Trophoblast cell (in vitro differentiated cells and primary cell): ENCODE data around the gene STARD4.

Source experiments
- DNase-seq, 2 donors: peaks; one replicate each; pipeline ENCODE4 v3.0.0-alpha.2; 2016
- H2AFZ ChIP-seq: 2 replicates; pipeline ENCODE4 v1.6.1; 2013; ENCODE audit warnings: low read length, moderate library complexity, mild to moderate bottlenecking; ENCODE audit not compliant: insufficient read depth, poor library complexity
- H2AK5ac ChIP-seq: 2 replicates; pipeline ENCODE4 v1.6.1; 2013; ENCODE audit warnings: mild to moderate bottlenecking, low read length
- H2BK120ac ChIP-seq: 2 replicates; pipeline ENCODE4 v1.6.1; 2013; ENCODE audit warnings: low read length, mild to moderate bottlenecking, moderate library complexity; ENCODE audit not compliant: insufficient read depth, poor library complexity
- H2BK12ac ChIP-seq: 2 replicates; pipeline ENCODE4 v1.6.1; 2013; ENCODE audit warnings: mild to moderate bottlenecking, low read length, moderate library complexity
- H2BK5ac ChIP-seq: 2 replicates; pipeline ENCODE4 v1.6.1; 2013; ENCODE audit warnings: low read length, low read depth, moderate library complexity, mild to moderate bottlenecking; ENCODE audit not compliant: poor library complexity
- H3K14ac ChIP-seq: 2 replicates; pipeline ENCODE4 v1.6.1; 2013; ENCODE audit warnings: mild to moderate bottlenecking, low read length
- H3K18ac ChIP-seq: 2 replicates; pipeline ENCODE4 v1.6.1; 2013; ENCODE audit warnings: mild to moderate bottlenecking, low read length
- H3K23ac ChIP-seq: 2 replicates; pipeline ENCODE4 v1.6.1; 2013; ENCODE audit warnings: low read length
- H3K27ac ChIP-seq: 2 replicates; pipeline ENCODE4 v1.5.1; 2013; ENCODE audit warnings: low read depth, mild to moderate bottlenecking, inconsistent platforms, low read length, moderate library complexity
- H3K27me3 ChIP-seq: 2 replicates; pipeline ENCODE4 v1.6.1; 2013; ENCODE audit warnings: inconsistent platforms, mild to moderate bottlenecking, low read length, moderate library complexity; ENCODE audit not compliant: insufficient read depth
- H3K36me3 ChIP-seq, 2 experiments: 1 replicate in 1 of 2; 2 replicates in 1 of 2; pipeline ENCODE4 v1.6.1; 2013; ENCODE audit warnings: low read length in 2 of 2, mild to moderate bottlenecking in 2 of 2, moderate library complexity in 1 of 2; ENCODE audit not compliant: insufficient read depth in 2 of 2, control insufficient read depth in 1 of 2
- H3K4ac ChIP-seq: 2 replicates; pipeline ENCODE4 v1.6.1; 2013; ENCODE audit warnings: low read depth, mild to moderate bottlenecking, low read length, moderate library complexity
- H3K4me1 ChIP-seq, 2 experiments: 1 replicate in 1 of 2; 2 replicates in 1 of 2; pipeline ENCODE4 v1.6.1; 2013; ENCODE audit warnings: low read length in 2 of 2, mild to moderate bottlenecking in 2 of 2, moderate library complexity in 1 of 2; ENCODE audit not compliant: insufficient read depth in 2 of 2, control insufficient read depth in 1 of 2
- H3K4me2 ChIP-seq: 2 replicates; pipeline ENCODE4 v1.6.1; 2013; ENCODE audit warnings: inconsistent platforms, mild to moderate bottlenecking, low read length, moderate library complexity
- H3K4me3 ChIP-seq: 2 replicates; pipeline ENCODE4 v1.5.1; 2013; ENCODE audit warnings: mild to moderate bottlenecking, low read depth, low read length, inconsistent platforms
- H3K79me1 ChIP-seq: one replicate; pipeline ENCODE4 v1.6.1; 2013; ENCODE audit warnings: low read length
- H3K79me2 ChIP-seq: 2 replicates; pipeline ENCODE4 v1.6.1; 2013; ENCODE audit warnings: low read length, mild to moderate bottlenecking; ENCODE audit not compliant: control insufficient read depth, insufficient read depth, poor library complexity
- H3K9ac ChIP-seq: 2 replicates; pipeline ENCODE4 v1.6.1; 2013; ENCODE audit warnings: mild to moderate bottlenecking, low read length
- H3K9me3 ChIP-seq: 2 replicates; pipeline ENCODE4 v1.6.1; 2013; ENCODE audit warnings: low read depth, mild to moderate bottlenecking, control low read depth, inconsistent platforms, low read length; ENCODE audit not compliant: insufficient read depth
- H4K12ac ChIP-seq: 2 replicates; pipeline ENCODE4 v1.6.1; 2013; ENCODE audit warnings: low read depth, mild to moderate bottlenecking, low read length, moderate library complexity
- H4K8ac ChIP-seq: 2 replicates; pipeline ENCODE4 v1.6.1; 2013; ENCODE audit warnings: low read depth, mild to moderate bottlenecking, low read length, moderate library complexity
- H4K91ac ChIP-seq: one replicate; pipeline ENCODE4 v1.6.1; 2013; ENCODE audit warnings: low read depth, mild to moderate bottlenecking, low read length, moderate library complexity
- WGBS: extraction: QIAGEN DNeasy Blood & Tissue Kit; methylation state at CpG from one replicate; pipeline ENCODE4 v1.1.7; 2013; ENCODE audit warnings: missing lambda C conversion rate; ENCODE audit not compliant: insufficient read length, insufficient coverage; ENCODE audit errors: extremely low coverage; 5-methylcytosine and 5-hydroxymethylcytosine counted together

Gene STARD4

DNA sequence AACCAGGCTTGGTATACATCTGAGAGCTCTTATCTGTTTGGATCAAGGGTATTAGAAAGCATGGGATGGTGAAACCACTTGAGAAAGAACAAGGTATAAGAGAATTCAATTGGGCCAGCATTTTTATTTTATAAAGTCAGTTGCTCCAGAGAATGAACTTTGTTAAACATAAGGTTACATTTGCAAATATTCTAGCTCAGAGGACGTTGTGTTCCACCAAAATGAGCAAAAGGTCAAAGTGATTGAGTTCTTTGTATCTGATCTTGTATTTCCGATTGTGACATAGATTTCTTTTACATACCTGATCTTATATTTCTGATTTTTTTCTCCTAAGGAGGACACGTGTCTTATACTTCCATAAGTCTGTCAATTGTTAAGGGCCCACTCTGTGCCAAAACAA lies 8.6 kb upstream of the STARD4 start:
- Histone ChIP-seq H3K9me3 (no peaks in the 10 kb centered on the region), H3K79me2 (no peaks in the 10 kb centered on the region), H4K12ac (no peak overlapping the region), H2BK12ac (no peak overlapping the region), H2AK5ac (no peak overlapping the region), H3K4me3 (no peak overlapping the region), H4K91ac (no peak overlapping the region), H2AFZ (no peak overlapping the region), H2BK5ac (no peak overlapping the region), H3K18ac (no peak overlapping the region), H3K4ac (no peak overlapping the region), H3K27ac (no peak overlapping the region), H2BK120ac (no peak overlapping the region), H3K23ac (no peak overlapping the region), H3K4me2 (no peak overlapping the region), H3K4me1 (peaks cover 0 to 4% of the 10 kb centered on the region in 2 experiments), H3K36me3 (peaks cover 0 to 3% of the 10 kb centered on the region in 2 experiments), H3K27me3 (no peaks in the 10 kb centered on the region), H3K14ac (no peak overlapping the region), H4K8ac (no peak overlapping the region), H3K79me1 (no peaks in the 10 kb centered on the region), H3K9ac (no peak overlapping the region)
- no peak for DNase-seq
- WGBS: no CpG with 5 or more reads among the region's 3 CpGs

DNA sequence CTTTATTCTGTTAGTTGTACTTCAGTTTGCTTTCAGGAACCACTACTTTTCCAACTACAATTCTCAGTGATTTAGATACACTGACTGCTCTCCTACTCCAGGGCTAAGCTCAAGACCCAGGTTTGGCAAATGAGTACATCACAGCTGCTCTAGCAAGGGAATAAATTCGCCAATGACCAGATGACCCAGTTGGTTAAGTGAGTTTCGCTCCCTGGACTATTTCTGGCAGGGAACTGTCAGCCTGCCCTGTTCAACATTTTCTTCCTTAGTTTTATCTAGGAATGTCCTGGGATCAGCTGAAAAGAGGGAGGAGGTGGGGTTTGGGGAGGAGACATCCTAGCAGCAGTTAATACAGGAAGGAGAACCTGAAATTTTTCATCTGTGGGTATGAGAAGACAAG lies 6.4 kb upstream of the STARD4 start:
- no peak overlapping the region for H2BK5ac ChIP-seq
- H3K23ac ChIP-seq: no peak overlapping the region
- no peak for DNase-seq
- no peak overlapping the region for H2AFZ ChIP-seq
- no peak overlapping the region for H3K18ac ChIP-seq
- H3K4me1 ChIP-seq: peaks cover 0 to 4% of the 10 kb centered on the region in 2 experiments
- peaks cover 0 to 3% of the 10 kb centered on the region in 2 experiments for H3K36me3 ChIP-seq
- no peaks in the 10 kb centered on the region for H3K9me3 ChIP-seq
- no peak overlapping the region for H3K9ac ChIP-seq
- no peak overlapping the region for H4K8ac ChIP-seq
- no peak overlapping the region for H4K12ac ChIP-seq
- no peak overlapping the region for H2BK12ac ChIP-seq
- H3K27ac ChIP-seq: no peak overlapping the region
- WGBS: no CpG with 5 or more reads among the region's 2 CpGs
- H3K14ac ChIP-seq: no peak overlapping the region
- H2AK5ac ChIP-seq: no peak overlapping the region
- H4K91ac ChIP-seq: no peak overlapping the region
- H3K27me3 ChIP-seq: no peaks in the 10 kb centered on the region
- H2BK120ac ChIP-seq: no peak overlapping the region
- no peaks in the 10 kb centered on the region for H3K79me1 ChIP-seq
- no peaks in the 10 kb centered on the region for H3K79me2 ChIP-seq
- no peak overlapping the region for H3K4me2 ChIP-seq
- no peak overlapping the region for H3K4ac ChIP-seq
- H3K4me3 ChIP-seq: no peak overlapping the region

DNA sequence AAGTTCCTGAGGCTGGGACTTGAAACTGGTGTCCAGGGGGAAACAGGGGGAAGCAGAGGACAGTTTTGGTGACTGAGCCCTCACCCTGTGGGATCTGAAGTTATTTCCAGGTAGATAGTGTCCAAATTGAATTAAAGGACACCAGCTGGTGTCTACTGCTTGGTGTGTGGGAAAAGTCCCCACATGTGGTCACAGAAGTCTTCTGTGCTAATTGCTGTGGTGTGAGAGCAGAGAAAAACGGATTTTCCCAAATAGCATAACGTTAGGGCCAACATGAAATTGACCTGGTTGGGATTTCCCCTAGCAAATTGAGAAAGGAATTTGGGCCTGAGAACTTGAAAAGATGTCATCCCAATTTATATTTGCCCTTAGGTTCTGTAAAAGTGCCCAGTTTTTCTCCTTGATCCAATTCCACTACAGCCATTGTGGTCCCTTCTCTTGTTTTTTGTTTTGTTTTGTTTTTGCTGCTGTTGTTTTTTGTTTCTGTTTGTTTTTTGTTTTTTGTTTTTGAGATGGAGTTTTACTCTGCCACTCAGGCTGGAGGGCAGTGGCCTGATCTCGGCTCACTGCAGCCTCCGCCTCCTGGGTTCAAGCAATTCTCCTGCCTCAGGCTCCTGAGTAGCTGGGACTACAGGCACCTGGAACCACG lies 5.6 kb upstream of the STARD4 start:
- Histone ChIP-seq H4K91ac (peak overlapping the region; percentile 14), H2AK5ac (no peak overlapping the region), H2BK5ac (no peak overlapping the region), H4K12ac (no peak overlapping the region), H2AFZ (no peak overlapping the region), H3K79me2 (peaks cover under 1% of the 10 kb centered on the region), H2BK12ac (peak overlapping the region; percentile 49), H3K27ac (no peak overlapping the region), H3K14ac (no peak overlapping the region), H3K9ac (no peak overlapping the region), H3K23ac (no peak overlapping the region), H4K8ac (no peak overlapping the region), H3K4me1 (peaks cover 3 to 4% of the 10 kb centered on the region in 2 experiments), H3K9me3 (no peaks in the 10 kb centered on the region), H3K27me3 (no peaks in the 10 kb centered on the region), H3K36me3 (peaks cover 0 to 3% of the 10 kb centered on the region in 2 experiments), H2BK120ac (no peak overlapping the region), H3K4me2 (no peak overlapping the region), H3K4ac (no peak overlapping the region), H3K79me1 (peaks cover 2% of the 10 kb centered on the region), H3K4me3 (no peak overlapping the region), H3K18ac (no peak overlapping the region)
- DNase-seq: no peak
- no CpG with 5 or more reads among the region's 5 CpGs for WGBS

DNA sequence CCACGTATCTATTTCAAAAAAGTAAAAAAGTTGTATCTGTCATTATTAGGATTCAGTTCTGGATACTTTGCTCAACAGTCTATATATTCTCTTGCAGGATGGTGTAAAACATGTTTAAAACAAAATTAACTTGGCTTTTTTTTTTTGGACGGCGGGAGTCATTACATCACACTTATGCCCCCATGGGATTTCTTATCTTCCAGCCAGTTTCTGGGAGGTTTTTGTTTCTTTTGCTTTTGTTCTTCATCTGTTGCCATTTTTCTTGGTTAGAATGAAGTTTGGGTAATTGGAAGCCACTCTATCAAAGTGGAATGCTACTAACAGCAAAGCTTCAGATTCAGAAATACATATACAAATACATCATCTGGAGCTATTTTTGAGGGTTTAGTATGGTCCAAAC lies 1.8 kb upstream of the STARD4 start:
- H3K4me3 ChIP-seq: no peak overlapping the region
- no peak overlapping the region for H3K14ac ChIP-seq
- no peak overlapping the region for H4K8ac ChIP-seq
- no peak overlapping the region for H4K12ac ChIP-seq
- no CpG with 5 or more reads among the region's 3 CpGs for WGBS
- no peak overlapping the region for H3K23ac ChIP-seq
- no peak overlapping the region for H3K4ac ChIP-seq
- no peak overlapping the region for H2AFZ ChIP-seq
- no peak for DNase-seq
- H2BK120ac ChIP-seq: no peak overlapping the region
- peaks cover 11% of the 10 kb centered on the region for H3K79me2 ChIP-seq
- no peak overlapping the region for H2BK12ac ChIP-seq
- peaks cover 12% of the 10 kb centered on the region for H3K79me1 ChIP-seq
- H2BK5ac ChIP-seq: no peak overlapping the region
- no peak overlapping the region for H3K27ac ChIP-seq
- H3K9ac ChIP-seq: no peak overlapping the region
- no peaks in the 10 kb centered on the region for H3K9me3 ChIP-seq
- no peak overlapping the region for H3K4me2 ChIP-seq
- H2AK5ac ChIP-seq: no peak overlapping the region
- no peaks in the 10 kb centered on the region for H3K36me3 ChIP-seq
- H3K27me3 ChIP-seq: no peaks in the 10 kb centered on the region
- peaks cover 0 to 3% of the 10 kb centered on the region in 2 experiments for H3K4me1 ChIP-seq
- H4K91ac ChIP-seq: peak overlapping the region; percentile 47
- no peak overlapping the region for H3K18ac ChIP-seq
